NT2/D1 (cell line): ENCODE measurements around the gene MRPL16.

Source experiments
- SUZ12 ChIP-seq: IDR thresholded peaks from 2 replicates; pipeline ENCODE4 v1.6.1; 2011; ENCODE audit not compliant: insufficient read length, insufficient read depth; ENCODE audit errors: extremely low read depth
- YY1 ChIP-seq: IDR thresholded peaks from 2 replicates; pipeline ENCODE4 v1.6.1; 2011; ENCODE audit not compliant: insufficient read length, insufficient read depth
- ZNF274 ChIP-seq: IDR thresholded peaks from 2 replicates; pipeline ENCODE4 v1.6.1; 2011; ENCODE audit warnings: mild to moderate bottlenecking, low read depth, low read length

GRCh38 chr11:59765068-59765735 lies 45.4 kb downstream of the MRPL16 start:
- TF ChIP-seq YY1 (no peak), SUZ12 (no peak), ZNF274 (no peak)
